Measurements from ENCODE around the gene FOXJ1. TPM values are rescaled to one million over a fixed set of nuclear protein-coding genes. Genes with fewer than 3 reads are reported as not detected.

Gene FOXJ1
- total and polyA plus RNA-seq, 2 experiments from 2014 or later = not detected

GRCh38 chr17:76088041-76088867, 52.8 kb downstream of the FOXJ1 start:
- no peaks in the 10 kb centered on the region for H3F3A ChIP-seq (ENCODE audit: insufficient read depth)
- no peak for TF ChIP-seq EZH2 (IDR thresholded peaks at IDR 0.05; ENCODE audit: insufficient read depth, poor library complexity, severe bottlenecking)
- TF ChIP-seq EZH2phosphoT487 (IDR thresholded peaks at IDR 0.05; ENCODE audit: insufficient read depth, low read depth) = no peak
- H3K27me3 ChIP-seq (replicated peaks; ENCODE audit: insufficient read depth) = no peaks in the 10 kb centered on the region
- H3K9me3 ChIP-seq (ENCODE audit: low read depth) = no peaks in the 10 kb centered on the region
- no peak overlapping the region for H3K4me2 ChIP-seq (ENCODE audit: unreplicated experiment)
- H3K4me1 ChIP-seq (ENCODE audit: insufficient read depth) = no peaks in the 10 kb centered on the region
- no peaks in the 10 kb centered on the region for H4K20me1 ChIP-seq (ENCODE audit: insufficient read depth)
- H3K79me2 ChIP-seq (ENCODE audit: insufficient read depth) = no peaks in the 10 kb centered on the region
- no peak for DNase-seq
- H3K4me3 ChIP-seq = no peak overlapping the region
- H3K27ac ChIP-seq = no peak overlapping the region
- 91 to 92% methylated on average over 19 to 25 of the region's 25 CpGs for WGBS, 2 experiments (ENCODE audit: low coverage in 1 of 2, low lambda C conversion rate in 2 of 2, missing lambda C conversion rate in 2 of 2)
- H2AFZ ChIP-seq = no peak overlapping the region
- in situ Hi-C loops (cut with MboI) = no loop called here
- H3K36me3 ChIP-seq (ENCODE audit: low read depth) = peaks cover 7% of the 10 kb centered on the region; the same call in 1 of the 2 replicates
- H3K9ac ChIP-seq = no peak overlapping the region
- no peaks in the 10 kb centered on the region for H3K9me2 ChIP-seq (ENCODE audit: insufficient read depth)

- Histone ChIP-seq H3F3A (ENCODE audit: insufficient read depth) (no peaks in the 10 kb centered on the region), H3K9me3 (ENCODE audit: low read depth) (no peaks in the 10 kb centered on the region), H3K79me2 (ENCODE audit: insufficient read depth) (no peaks in the 10 kb centered on the region), H3K4me3 (no peak overlapping the region), H4K20me1 (ENCODE audit: insufficient read depth) (no peaks in the 10 kb centered on the region), H3K4me1 (ENCODE audit: insufficient read depth) (no peaks in the 10 kb centered on the region), H3K27me3 (replicated peaks; ENCODE audit: insufficient read depth) (no peaks in the 10 kb centered on the region), H3K36me3 (ENCODE audit: low read depth) (peaks cover 7% of the 10 kb centered on the region; the same call in 1 of the 2 replicates), H3K9me2 (ENCODE audit: insufficient read depth) (no peaks in the 10 kb centered on the region), H3K9ac (no peak overlapping the region), H3K27ac (no peak overlapping the region), H2AFZ (no peak overlapping the region), H3K4me2 (ENCODE audit: unreplicated experiment) (no peak overlapping the region)
- no peak for TF ChIP-seq EZH2phosphoT487 (IDR thresholded peaks at IDR 0.05; ENCODE audit: insufficient read depth, low read depth)
- TF ChIP-seq EZH2 (IDR thresholded peaks at IDR 0.05; ENCODE audit: insufficient read depth, poor library complexity, severe bottlenecking) = no peak
- in situ Hi-C loops (cut with MboI) = no loop called here
- WGBS, 2 experiments (ENCODE audit: low coverage in 1 of 2, low lambda C conversion rate in 2 of 2, missing lambda C conversion rate in 2 of 2) = 94 to 96% methylated on average over 11 of the region's 11 CpGs
- no peak for DNase-seq
Measured at GRCh38 chr17:76087531-76087930, 53.5 kb downstream of the FOXJ1 start.

GRCh38 chr17:76086384-76086783, 54.7 kb downstream of the FOXJ1 start:
- no peaks in the 10 kb centered on the region for H3F3A ChIP-seq (ENCODE audit: insufficient read depth)
- in situ Hi-C loops (cut with MboI) = no loop called here
- no peaks in the 10 kb centered on the region for H4K20me1 ChIP-seq (ENCODE audit: insufficient read depth)
- TF ChIP-seq EZH2phosphoT487 (IDR thresholded peaks at IDR 0.05; ENCODE audit: insufficient read depth, low read depth) (no peak), EZH2 (IDR thresholded peaks at IDR 0.05; ENCODE audit: insufficient read depth, poor library complexity, severe bottlenecking) (no peak)
- no peaks in the 10 kb centered on the region for H3K9me3 ChIP-seq (ENCODE audit: low read depth)
- no peaks in the 10 kb centered on the region for H3K9me2 ChIP-seq (ENCODE audit: insufficient read depth)
- no peak overlapping the region for H3K9ac ChIP-seq
- no peak overlapping the region for H3K27ac ChIP-seq
- H3K4me3 ChIP-seq = no peak overlapping the region
- no peaks in the 10 kb centered on the region for H3K27me3 ChIP-seq (replicated peaks; ENCODE audit: insufficient read depth)
- no peak overlapping the region for H3K4me2 ChIP-seq (ENCODE audit: unreplicated experiment)
- peaks cover 7% of the 10 kb centered on the region; the same call in 1 of the 2 replicates for H3K36me3 ChIP-seq (ENCODE audit: low read depth)
- H3K4me1 ChIP-seq (ENCODE audit: insufficient read depth) = no peaks in the 10 kb centered on the region
- 99% methylated on average over 8 to 9 of the region's 9 CpGs for WGBS, 2 experiments (ENCODE audit: low coverage in 1 of 2, low lambda C conversion rate in 2 of 2, missing lambda C conversion rate in 2 of 2)
- no peaks in the 10 kb centered on the region for H3K79me2 ChIP-seq (ENCODE audit: insufficient read depth)
- DNase-seq = no peak
- H2AFZ ChIP-seq = no peak overlapping the region

Small RNAs within 50 kb of the gene (microRNA-seq; reads per million reads assigned to microRNA genes)
- not detected for gene MIR6868 (ENCODE audit: borderline number of aligned reads)

Small RNAs within 50 kb of the gene (small RNA-seq; reads per million reads assigned to genes)
- gene MIR6868 (ENCODE audit: low read depth, low replicate concordance) = not detected

Other genes with a start within 250 kb of the FOXJ1 start
- 24.2 and 25.7 TPM in 2 replicates for gene TRIM65, start 244.3 kb downstream of the FOXJ1 start, total RNA-seq (2014; rRNA removed; shearing (Covaris generic))
- 9.9 and 10.2 TPM in 2 replicates for gene TRIM65, start 244.3 kb downstream of the FOXJ1 start, polyA plus RNA-seq (2016; fragmentation: Nextera tagmentation; extraction: Ambion mirVana)
- gene MRPL38, start 236.4 kb downstream of the FOXJ1 start, total RNA-seq (2014; rRNA removed; shearing (Covaris generic)) = 18.8 and 36.9 TPM in 2 replicates
- 51.9 and 58.4 TPM in 2 replicates for gene MRPL38, start 236.4 kb downstream of the FOXJ1 start, polyA plus RNA-seq (2016; fragmentation: Nextera tagmentation; extraction: Ambion mirVana)
- 8.3 and 16.6 TPM in 2 replicates for gene FBF1, start 200.2 kb downstream of the FOXJ1 start, total RNA-seq (2014; rRNA removed; shearing (Covaris generic))
- 4.3 TPM in 2 replicates for gene FBF1, start 200.2 kb downstream of the FOXJ1 start, polyA plus RNA-seq (2016; fragmentation: Nextera tagmentation; extraction: Ambion mirVana)
- 27.6 and 36.3 TPM in 2 replicates for gene ACOX1, start 162.1 kb downstream of the FOXJ1 start, total RNA-seq (2014; rRNA removed; shearing (Covaris generic))
- gene ACOX1, start 162.1 kb downstream of the FOXJ1 start, polyA plus RNA-seq (2016; fragmentation: Nextera tagmentation; extraction: Ambion mirVana) = 17.4 and 20.5 TPM in 2 replicates
- gene TEN1, start 162.0 kb downstream of the FOXJ1 start, total RNA-seq (2014; rRNA removed; shearing (Covaris generic)) = 18.2 and 19.5 TPM in 2 replicates
- gene TEN1, start 162.0 kb downstream of the FOXJ1 start, polyA plus RNA-seq (2016; fragmentation: Nextera tagmentation; extraction: Ambion mirVana) = 21.2 and 23.1 TPM in 2 replicates
- gene CDK3, start 140.4 kb downstream of the FOXJ1 start, total RNA-seq (2014; rRNA removed; shearing (Covaris generic)) = 0.43 and 1.5 TPM in 2 replicates
- gene CDK3, start 140.4 kb downstream of the FOXJ1 start, polyA plus RNA-seq (2016; fragmentation: Nextera tagmentation; extraction: Ambion mirVana) = 1.9 and 2.0 TPM in 2 replicates
- gene EVPL, start 113.9 kb downstream of the FOXJ1 start, total RNA-seq (2014; rRNA removed; shearing (Covaris generic)) = not detected in 2 replicates
- gene EVPL, start 113.9 kb downstream of the FOXJ1 start, polyA plus RNA-seq (2016; fragmentation: Nextera tagmentation; extraction: Ambion mirVana) = not detected in 2 replicates
- 28.8 and 38.2 TPM in 2 replicates for gene SRP68, start 68.7 kb downstream of the FOXJ1 start, total RNA-seq (2014; rRNA removed; shearing (Covaris generic))
- gene SRP68, start 68.7 kb downstream of the FOXJ1 start, polyA plus RNA-seq (2016; fragmentation: Nextera tagmentation; extraction: Ambion mirVana) = 69.8 and 76.5 TPM in 2 replicates
- gene GALR2, start 66.5 kb downstream of the FOXJ1 start, total RNA-seq (2014; rRNA removed; shearing (Covaris generic)) = not detected in 2 replicates
- gene GALR2, start 66.5 kb downstream of the FOXJ1 start, polyA plus RNA-seq (2016; fragmentation: Nextera tagmentation; extraction: Ambion mirVana) = 0.18 TPM in 1 of 2 replicates, not detected in the other
- 0.51 TPM in 1 of 2 replicates, not detected in the other for gene ZACN, start 62.1 kb downstream of the FOXJ1 start, total RNA-seq (2014; rRNA removed; shearing (Covaris generic))
- 0.85 and 1.9 TPM in 2 replicates for gene ZACN, start 62.1 kb downstream of the FOXJ1 start, polyA plus RNA-seq (2016; fragmentation: Nextera tagmentation; extraction: Ambion mirVana)
- 88.0 and 101 TPM in 2 replicates for gene EXOC7, start 37.5 kb downstream of the FOXJ1 start, total RNA-seq (2014; rRNA removed; shearing (Covaris generic))
- 98.6 and 101 TPM in 2 replicates for gene EXOC7, start 37.5 kb downstream of the FOXJ1 start, polyA plus RNA-seq (2016; fragmentation: Nextera tagmentation; extraction: Ambion mirVana)
- gene RNF157, start 99.2 kb upstream of the FOXJ1 start, total RNA-seq (2014; rRNA removed; shearing (Covaris generic)) = 4.0 TPM in 1 of 2 replicates, not detected in the other
- 0.31 TPM in 1 of 2 replicates, not detected in the other for gene RNF157, start 99.2 kb upstream of the FOXJ1 start, polyA plus RNA-seq (2016; fragmentation: Nextera tagmentation; extraction: Ambion mirVana)
- gene UBALD2, start 124.1 kb upstream of the FOXJ1 start, total RNA-seq (2014; rRNA removed; shearing (Covaris generic)) = 5.6 and 6.4 TPM in 2 replicates
- gene UBALD2, start 124.1 kb upstream of the FOXJ1 start, polyA plus RNA-seq (2016; fragmentation: Nextera tagmentation; extraction: Ambion mirVana) = 0.56 and 1.2 TPM in 2 replicates
- gene QRICH2, start 167.0 kb upstream of the FOXJ1 start, total RNA-seq (2014; rRNA removed; shearing (Covaris generic)) = 3.7 and 4.0 TPM in 2 replicates
- gene QRICH2, start 167.0 kb upstream of the FOXJ1 start, polyA plus RNA-seq (2016; fragmentation: Nextera tagmentation; extraction: Ambion mirVana) = 1.3 and 1.5 TPM in 2 replicates
- gene PRPSAP1, start 212.7 kb upstream of the FOXJ1 start, total RNA-seq (2014; rRNA removed; shearing (Covaris generic)) = 44.5 and 53.2 TPM in 2 replicates
- gene PRPSAP1, start 212.7 kb upstream of the FOXJ1 start, polyA plus RNA-seq (2016; fragmentation: Nextera tagmentation; extraction: Ambion mirVana) = 55.1 and 56.5 TPM in 2 replicates
- gene SPHK1, start 243.4 kb upstream of the FOXJ1 start, total RNA-seq (2014; rRNA removed; shearing (Covaris generic)) = 112 and 113 TPM in 2 replicates
- 69.2 and 72.3 TPM in 2 replicates for gene SPHK1, start 243.4 kb upstream of the FOXJ1 start, polyA plus RNA-seq (2016; fragmentation: Nextera tagmentation; extraction: Ambion mirVana)

Measured in GM23248 (cell line).